GM19397 (cell line): ENCODE data around the gene FOXN3.
A peak's percentile ranks its signal among the peaks of the same experiment; 100 is the strongest.

Experiments used
- ATAC-seq: cut with Tn5 transposase; IDR thresholded peaks from one replicate; pipeline ENCODE4 v1.9.1; 2021; ENCODE audit warnings: mild to moderate bottlenecking, moderate library complexity; ENCODE audit not compliant: unreplicated experiment

The FOXN3 gene

GRCh38 chr14:89366864-89367778, 49.9 kb downstream of the FOXN3 start:
- no peak for ATAC-seq

DNA sequence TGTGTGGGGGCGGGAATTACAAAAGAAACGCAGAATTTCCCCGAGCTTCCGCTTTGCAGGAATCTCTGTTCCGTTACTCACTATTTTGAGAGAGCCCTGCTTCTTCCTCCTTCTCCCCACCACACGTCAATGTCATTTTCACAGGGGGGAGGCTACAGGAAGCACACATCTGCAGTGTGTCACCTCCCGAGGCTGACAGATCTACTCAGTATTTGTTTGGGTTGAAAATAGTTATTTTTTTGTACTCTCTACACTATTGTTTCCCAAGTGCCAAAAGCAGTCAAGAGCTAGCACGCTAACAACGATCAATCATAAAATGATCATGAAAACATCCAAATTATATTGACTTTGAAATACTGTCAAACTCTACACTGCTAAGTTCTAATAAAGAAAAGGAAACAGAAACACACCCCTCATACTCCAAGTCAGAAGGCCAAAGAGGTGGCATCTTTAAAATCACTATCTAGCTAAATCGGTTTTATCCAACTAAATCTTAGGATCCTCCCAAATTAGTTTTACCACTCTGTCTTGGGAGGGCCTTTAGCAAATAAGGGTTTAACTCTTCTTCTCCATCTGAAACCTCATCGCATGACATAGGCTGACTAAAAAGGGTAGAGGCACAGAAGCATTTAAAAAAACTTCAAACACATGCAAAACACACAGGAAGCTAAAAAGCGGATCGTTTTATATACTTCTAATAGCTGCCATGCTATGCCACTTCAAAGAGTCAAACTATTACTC, 51.8 kb downstream of the FOXN3 start:
- peak; percentile 84 for ATAC-seq

- ATAC-seq = no peak
Observed at GRCh38 chr14:89364316-89364715, 52.7 kb downstream of the FOXN3 start.

- no peak for ATAC-seq
Observed at GRCh38 chr14:89360277-89360676, 56.8 kb downstream of the FOXN3 start.

DNA sequence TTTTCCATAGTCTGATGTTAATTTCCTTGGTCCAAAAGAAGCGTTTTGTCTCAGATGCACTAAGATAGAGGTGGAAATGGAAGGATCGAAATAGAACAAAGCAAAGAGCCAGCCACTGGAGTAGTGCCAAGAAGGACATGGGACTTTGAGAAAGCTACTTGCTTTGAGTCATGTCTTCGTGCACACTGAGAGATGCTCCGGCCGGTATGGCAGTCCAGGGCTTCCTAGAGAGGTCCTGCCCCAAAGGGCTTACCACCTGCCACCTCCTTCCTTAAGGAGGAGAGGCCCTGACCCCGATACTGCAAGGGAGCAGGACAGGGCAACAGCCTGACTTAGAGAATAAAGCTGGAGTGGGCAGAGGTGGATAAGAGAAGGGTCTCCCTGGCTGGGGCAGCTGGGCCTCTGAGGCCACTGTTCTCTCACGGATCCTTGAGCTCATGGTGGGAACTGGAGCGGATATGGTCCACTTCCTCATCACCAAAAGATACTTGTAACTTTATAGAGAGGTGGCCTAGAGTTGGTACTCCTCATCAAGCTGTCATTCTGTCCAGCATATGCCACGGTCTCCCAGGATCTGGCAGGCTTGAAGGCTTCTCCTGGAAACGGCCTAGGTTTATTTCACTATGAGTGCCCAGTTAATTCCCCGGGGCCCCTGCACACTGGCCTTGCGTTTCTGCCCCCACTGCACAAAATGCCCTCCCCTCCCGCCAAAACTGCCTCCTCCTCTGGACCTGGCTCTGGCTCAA, 57.4 kb downstream of the FOXN3 start:
- ATAC-seq = no peak

GRCh38 chr14:89357655-89358297, 59.3 kb downstream of the FOXN3 start:
- no peak for ATAC-seq

GRCh38 chr14:89356927-89357326, 60.1 kb downstream of the FOXN3 start:
- no peak for ATAC-seq

DNA sequence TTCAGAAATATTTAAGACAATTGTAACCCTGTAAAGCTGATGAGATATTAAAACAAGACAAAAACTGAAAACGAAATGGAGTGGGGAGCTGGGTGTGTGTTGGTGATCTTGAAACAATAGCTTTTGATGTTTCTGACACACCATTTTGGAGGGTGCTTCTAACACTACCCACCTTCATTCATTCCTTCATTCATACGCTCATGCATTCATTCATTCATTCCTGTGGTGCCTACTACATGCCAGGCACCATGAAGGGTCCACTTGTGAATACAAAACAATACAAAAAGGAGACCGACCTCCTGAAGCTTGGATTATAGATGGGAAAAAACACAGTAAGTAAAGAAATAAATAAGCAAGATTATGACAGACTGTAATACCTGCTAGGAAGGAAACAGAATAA, 60.5 kb downstream of the FOXN3 start:
- ATAC-seq = no peak

- ATAC-seq = no peak
Observed at GRCh38 chr14:89353766-89354113, 63.3 kb downstream of the FOXN3 start.

- ATAC-seq = no peak
Observed at GRCh38 chr14:89352976-89353765, 63.9 kb downstream of the FOXN3 start.

- ATAC-seq = no peak
Observed at GRCh38 chr14:89351516-89352404, 65.3 kb downstream of the FOXN3 start.

GRCh38 chr14:89351221-89351515, 65.9 kb downstream of the FOXN3 start:
- no peak for ATAC-seq

GRCh38 chr14:89350152-89350551, 66.9 kb downstream of the FOXN3 start:
- no peak for ATAC-seq

GRCh38 chr14:89349171-89350008, 67.6 kb downstream of the FOXN3 start:
- ATAC-seq = no peak

DNA sequence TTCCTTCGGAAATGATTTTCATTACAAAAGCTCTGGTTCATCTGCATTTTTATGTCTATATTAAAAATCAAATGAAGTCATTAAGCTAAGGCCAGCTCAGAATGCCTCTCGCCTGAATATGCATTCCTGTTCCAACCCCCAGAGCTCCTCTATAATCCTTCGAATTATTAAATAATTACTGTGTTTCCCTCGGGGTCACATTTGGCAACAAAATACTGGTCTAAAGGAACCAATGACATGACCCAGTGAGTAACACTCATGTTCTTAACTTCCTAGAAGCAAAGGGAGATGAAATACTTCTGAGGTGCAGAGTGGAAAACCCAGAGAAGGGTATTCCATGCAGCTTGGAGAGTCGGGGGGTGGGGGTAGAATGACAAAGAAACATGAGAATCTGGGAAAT, 68.3 kb downstream of the FOXN3 start:
- no peak for ATAC-seq

- ATAC-seq = no peak
Observed at GRCh38 chr14:89347885-89348284, 69.1 kb downstream of the FOXN3 start.

- ATAC-seq = no peak
Observed at GRCh38 chr14:89344920-89345254, 72.1 kb downstream of the FOXN3 start.

GRCh38 chr14:89343356-89343755, 73.7 kb downstream of the FOXN3 start:
- no peak for ATAC-seq

- ATAC-seq = no peak
Observed at GRCh38 chr14:89342049-89342448, 75.0 kb downstream of the FOXN3 start.
